K562 (cell line): ENCODE measurements around the gene HAP1. TPM values are rescaled to one million over a fixed set of nuclear protein-coding genes. Genes with fewer than 3 reads are reported as not detected.
A peak's percentile ranks its signal among the peaks of the same experiment; 100 is the strongest.

ENCODE experiments used
- ATAC-seq: fragments of 200-7000 bp; cut with Tn5 transposase; 3 replicates; pipeline ENCODE4 v1.9.1; 2020; ENCODE audit warnings: moderate library complexity
- BruUV-seq: library from RNA; stranded (reverse); fragments of 400-500 nt; replicated peaks from 2 replicates; lab custom pipeline; 2021; lab: Mats Ljungman, UMichigan
- CTCF ChIA-PET: fragments of 300-600 bp; formaldehyde crosslinking; extraction: SDS; loops from one replicate; lab custom pipeline; 2021; ENCODE audit warnings: low intra/inter-chr PET ratio; lab: Yijun Ruan, JAX
- POLR2A ChIA-PET: fragments of 300-600, 350-650 bp; sonication (Branson Sonifier 250); formaldehyde crosslinking; extraction: SDS; loops from one replicate; lab custom pipeline; 2021; ENCODE audit warnings: antibody characterized with exemption, inconsistent platforms; lab: Yijun Ruan, JAX
- DNase-seq, 4 experiments: peaks; one replicate each; pipeline versions ENCODE4 v3.0.0 to v3.0.0-alpha.2; 2011 to 2018; ENCODE audit warnings: low spot score in 3 of 4, mixed read lengths in 3 of 4; ENCODE audit errors: extremely low read depth in 1 of 4
- FAIRE-seq: peaks from 2 replicates; lab custom pipeline; 2011; peaks lifted over from hg19 to GRCh38; lab: Jason Lieb, UNC
- H2AFZ ChIP-seq: 2 replicates; pipeline ENCODE4 v1.6.0; 2011; ENCODE audit warnings: low read depth, low read length, control low read depth, inconsistent platforms
- H3K27ac ChIP-seq: fragments of 200-600 bp; 3 replicates; pipeline ENCODE4 v1.8.0; 2011; ENCODE audit warnings: low read depth, mild to moderate bottlenecking, control low read depth, inconsistent platforms, low read length, moderate library complexity, mixed read lengths; ENCODE audit errors: extremely low read depth
- H3K27me3 ChIP-seq, 2 experiments: fragments of 300-600 bp in 1 of 2; 2 replicates in 1 of 2; 3 replicates in 1 of 2; pipeline versions ENCODE4 v1.6.0 to v1.8.0; 2011; ENCODE audit warnings: inconsistent platforms in 2 of 2, low read length in 2 of 2, mild to moderate bottlenecking in 1 of 2, mixed read lengths in 1 of 2, moderate library complexity in 1 of 2; ENCODE audit not compliant: control insufficient read depth in 2 of 2, insufficient read depth in 2 of 2
- H3K36me3 ChIP-seq: fragments of 300-600 bp; 3 replicates; pipeline ENCODE4 v1.8.0; 2011; ENCODE audit warnings: mild to moderate bottlenecking, low read length, inconsistent platforms; ENCODE audit not compliant: control insufficient read depth, insufficient read depth
- H3K4me1 ChIP-seq, 2 experiments: fragments of 200-600 bp in 1 of 2; replicated peaks in 1 of 2; 2 replicates in 1 of 2; 3 replicates in 1 of 2; pipeline versions ENCODE4 v1.5.1 to v1.8.0; 2011; ENCODE audit warnings: inconsistent platforms in 2 of 2, low read length in 2 of 2, mild to moderate bottlenecking in 1 of 2, mixed read lengths in 1 of 2, moderate library complexity in 1 of 2; ENCODE audit not compliant: control insufficient read depth in 2 of 2, insufficient read depth in 2 of 2
- H3K4me2 ChIP-seq: 2 replicates; pipeline ENCODE4 v1.6.1; 2011; ENCODE audit warnings: low read length, control low read depth, inconsistent platforms, mixed read lengths; ENCODE audit not compliant: insufficient read depth
- H3K4me3 ChIP-seq: fragments of 200-600 bp; sonication (generic), shearing (Covaris generic); 2 replicates; pipeline ENCODE4 v1.5.1; 2016; ENCODE audit warnings: control low read depth, inconsistent platforms
- H3K79me2 ChIP-seq: fragments of 200-600 bp; 3 replicates; pipeline ENCODE4 v1.8.0; 2011; ENCODE audit warnings: low read length, inconsistent platforms; ENCODE audit not compliant: control insufficient read depth, insufficient read depth
- H3K9ac ChIP-seq, 2 experiments: 2 replicates each; pipeline versions ENCODE4 v1.6.0 to v1.6.1; 2011; ENCODE audit warnings: low read depth in 2 of 2, low read length in 2 of 2, control low read depth in 1 of 2, inconsistent platforms in 1 of 2, mild to moderate bottlenecking in 1 of 2, mixed read lengths in 1 of 2; ENCODE audit not compliant: insufficient read depth in 1 of 2
- H3K9me1 ChIP-seq: one replicate; pipeline ENCODE4 v1.6.0; 2011; ENCODE audit warnings: inconsistent platforms, mild to moderate bottlenecking, low read length, moderate library complexity; ENCODE audit not compliant: control insufficient read depth, insufficient read depth
- H3K9me3 ChIP-seq: replicated peaks from 2 replicates; pipeline ENCODE4 v1.5.1; 2011; ENCODE audit warnings: low read depth, low read length, inconsistent platforms; ENCODE audit not compliant: control insufficient read depth, insufficient read depth
- H4K20me1 ChIP-seq: replicated peaks from 2 replicates; pipeline ENCODE4 v1.6.1; 2011; ENCODE audit warnings: low read length, inconsistent platforms, mixed read lengths; ENCODE audit not compliant: control insufficient read depth, insufficient read depth
- FOXK2 ChIP-seq, 2 experiments: fragments of 450-650 bp; IDR thresholded peaks in 1 of 2; conservative IDR thresholded peaks in 1 of 2; 2 replicates each; pipeline ENCODE4 v1.6.1; 2016; ENCODE audit warnings: low read depth in 2 of 2, mild to moderate bottlenecking in 1 of 2
- IFI16 ChIP-seq: fragments of 250-450 bp; sonication (Bioruptor Pico); IDR thresholded peaks from 2 replicates; pipeline ENCODE4 v2.1.2; 2022; ENCODE audit warnings: mild to moderate bottlenecking, inconsistent platforms
- SOX6 ChIP-seq: fragments of 450-650 bp; IDR thresholded peaks from 2 replicates; pipeline ENCODE4 v1.6.1; 2014; ENCODE audit warnings: mild to moderate bottlenecking
- SPI1 ChIP-seq: IDR thresholded peaks from 2 replicates; pipeline ENCODE4 v1.6.1; 2011; ENCODE audit warnings: low read depth, low read length, control low read depth, borderline replicate concordance
- ZNF24 ChIP-seq: fragments of 450-650 bp; IDR thresholded peaks from 2 replicates; pipeline ENCODE4 v1.6.1; 2016
- WGBS: fragments of 100-300 bp; shearing (Covaris generic); methylation state at CpG from one replicate; pipeline ENCODE4 v1.1.6; 2016; ENCODE audit warnings: low coverage, mixed read lengths; ENCODE audit not compliant: insufficient coverage; ENCODE audit errors: missing lambda C conversion rate; 5-methylcytosine and 5-hydroxymethylcytosine counted together
- in situ Hi-C: fragments of 300-500 bp; cut with MboI; formaldehyde crosslinking; loops from 4 replicates; pipeline ENCODE4 v1.15.0; 2018; ENCODE audit warnings: inconsistent platforms, mixed read lengths
- intact Hi-C: fragments of 100-400 bp; cut with micrococcal nuclease; formaldehyde crosslinking; loops from 2 replicates; pipeline ENCODE4 v1.14.2; 2022
- polyA plus RNA-seq, 8 experiments: library from polyadenylated mRNA; depleted of rRNA in 4 of 8; stranded (reverse) in 5 of 8; unstranded in 3 of 8; fragments of >200 nt; fragmentation: Nextera tagmentation in 2 of 8; fragmentation: Illumina TruSeq in 1 of 8; extraction: Ambion mirVana in 2 of 8; extraction: Trizol in 1 of 8; gene quantifications; 2 replicates each; pipeline versions ENCODE4 v1.2.1 to v1.2.3, GENCODE V29; 2011 to 2014; ENCODE audit warnings: inconsistent platforms in 1 of 8, missing spikeins in 1 of 8
- total RNA-seq, 7 experiments: library from RNA; depleted of rRNA in 6 of 7; stranded (reverse); fragments of >200 nt in 6 of 7; fragmentation: Illumina TruSeq in 2 of 7; extraction: Trizol in 2 of 7; gene quantifications; 2 replicates each; pipeline versions ENCODE4 v1.2.1 to v1.2.3, GENCODE V29; 2011 to 2021; ENCODE audit warnings: low replicate concordance in 1 of 7
- TF ChIP-seq, protein P1 (sequence below), 2 experiments: fragments of 450-650 bp; formaldehyde crosslinking in 1 of 2; IDR thresholded peaks; 2 replicates each; pipeline versions ENCODE4 v1.4.0 to v1.6.1; 2014 to 2020; ENCODE audit warnings: mild to moderate bottlenecking in 2 of 2, borderline replicate concordance in 1 of 2, low read depth in 1 of 2
- TF ChIP-seq, protein P2 (sequence below), 3 experiments: IDR thresholded peaks in 2 of 3; conservative IDR thresholded peaks in 1 of 3; 2 replicates each; pipeline ENCODE4 v1.5.1; 2011 to 2012; ENCODE audit warnings: low read length in 3 of 3, mild to moderate bottlenecking in 3 of 3, control low read depth in 2 of 3, improper control_type of control experiment in 1 of 3, inconsistent platforms in 1 of 3, low read depth in 1 of 3, mixed read lengths in 1 of 3, moderate library complexity in 1 of 3; ENCODE audit not compliant: insufficient read depth in 2 of 3
- TF ChIP-seq, protein P3 (sequence below): sonication (generic); formaldehyde crosslinking; IDR thresholded peaks from 2 replicates; pipeline ENCODE4 v1.8.1; 2022; ENCODE audit warnings: missing genetic modification reagents

The HAP1 gene
- total and polyA plus RNA-seq, 9 of the 15 experiments (the other 6 are each of a cell fraction or from before 2014, with no cell fraction given): under 0.01 to 0.09 (median 0.04) TPM; not detected in 6

DNA sequence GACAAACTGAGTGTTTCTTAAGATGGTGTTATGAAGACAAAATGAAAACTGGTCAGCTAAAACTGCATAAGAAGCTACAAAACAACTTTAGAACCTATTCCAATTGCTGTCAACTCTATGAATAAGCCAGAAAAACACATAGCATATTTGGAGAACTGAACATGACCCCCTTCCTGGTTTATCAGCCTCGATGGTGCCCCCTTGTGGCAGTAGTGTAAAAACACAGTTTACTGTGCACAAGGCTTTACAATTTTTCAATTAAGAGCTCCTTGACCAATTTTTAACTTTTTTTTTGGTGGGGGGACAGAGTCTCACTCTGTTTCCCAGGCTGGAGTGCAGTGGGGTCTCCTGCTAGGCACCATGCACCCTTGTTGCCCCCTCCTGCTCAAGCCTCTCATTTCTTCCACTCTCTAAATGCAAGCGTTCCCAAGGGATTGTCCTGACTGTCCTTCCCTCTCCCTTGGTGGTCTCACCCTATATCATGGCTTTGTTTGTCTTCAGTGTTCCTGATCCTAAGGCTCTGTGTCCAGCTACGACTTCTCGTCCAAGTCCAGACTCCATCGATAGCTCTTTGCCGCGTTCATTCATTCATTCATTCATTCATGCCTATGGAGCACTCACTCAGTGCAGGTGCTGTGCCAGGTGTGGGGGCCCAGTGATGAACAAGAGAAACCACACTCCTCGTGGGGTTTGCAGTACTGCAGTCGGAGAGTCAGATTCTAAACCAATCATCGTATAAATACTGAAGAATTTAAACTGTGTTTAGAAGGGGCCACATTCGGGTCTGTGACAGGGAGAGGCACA lies 38.3 kb downstream of the HAP1 start:
- Histone ChIP-seq H3K27ac (no peak overlapping the region), H3K4me2 (no peak overlapping the region), H3K9me1 (no peaks in the 10 kb centered on the region), H3K36me3 (peaks cover 34% of the 10 kb centered on the region), H3K9me3 (no peaks in the 10 kb centered on the region), H3K79me2 (peaks cover 2% of the 10 kb centered on the region), H3K9ac (peak overlapping the region in 1 of 2 experiments; percentile 23; a peak in 1 of 4 replicates), H3K27me3 (no peaks in the 10 kb centered on the region), H4K20me1 (no peaks in the 10 kb centered on the region; the same call in 1 of the 2 replicates), H3K4me1 (peaks cover 6 to 17% of the 10 kb centered on the region in 2 experiments; a peak in 3 of 5 replicates), H3K4me3 (no peak overlapping the region), H2AFZ (peak overlapping the region; percentile 45; the same call in 1 of the 2 replicates)
- DNase-seq (peak; percentile 73 to 93 (median 80)), ATAC-seq (peak; percentile 45), FAIRE-seq (peak; percentile 88)
- in situ Hi-C loops (no loop called here), intact Hi-C loops (no loop called here)
- WGBS: 29% methylated on average over 11 of the region's 11 CpGs
- CTCF ChIA-PET: no interaction called here
- no TSS peak for BruUV-seq
- POLR2A ChIA-PET: interaction anchor here (0.6 to 1.8 kb wide), 7 partner anchors 12 to 134 kb away, joined by 3 to 24 read pairs (median 4); no protein-coding TSS in a partner anchor
- TF ChIP-seq IFI16 (CRISPR knock-in tag): no peak
- TF ChIP-seq, protein P1, sequence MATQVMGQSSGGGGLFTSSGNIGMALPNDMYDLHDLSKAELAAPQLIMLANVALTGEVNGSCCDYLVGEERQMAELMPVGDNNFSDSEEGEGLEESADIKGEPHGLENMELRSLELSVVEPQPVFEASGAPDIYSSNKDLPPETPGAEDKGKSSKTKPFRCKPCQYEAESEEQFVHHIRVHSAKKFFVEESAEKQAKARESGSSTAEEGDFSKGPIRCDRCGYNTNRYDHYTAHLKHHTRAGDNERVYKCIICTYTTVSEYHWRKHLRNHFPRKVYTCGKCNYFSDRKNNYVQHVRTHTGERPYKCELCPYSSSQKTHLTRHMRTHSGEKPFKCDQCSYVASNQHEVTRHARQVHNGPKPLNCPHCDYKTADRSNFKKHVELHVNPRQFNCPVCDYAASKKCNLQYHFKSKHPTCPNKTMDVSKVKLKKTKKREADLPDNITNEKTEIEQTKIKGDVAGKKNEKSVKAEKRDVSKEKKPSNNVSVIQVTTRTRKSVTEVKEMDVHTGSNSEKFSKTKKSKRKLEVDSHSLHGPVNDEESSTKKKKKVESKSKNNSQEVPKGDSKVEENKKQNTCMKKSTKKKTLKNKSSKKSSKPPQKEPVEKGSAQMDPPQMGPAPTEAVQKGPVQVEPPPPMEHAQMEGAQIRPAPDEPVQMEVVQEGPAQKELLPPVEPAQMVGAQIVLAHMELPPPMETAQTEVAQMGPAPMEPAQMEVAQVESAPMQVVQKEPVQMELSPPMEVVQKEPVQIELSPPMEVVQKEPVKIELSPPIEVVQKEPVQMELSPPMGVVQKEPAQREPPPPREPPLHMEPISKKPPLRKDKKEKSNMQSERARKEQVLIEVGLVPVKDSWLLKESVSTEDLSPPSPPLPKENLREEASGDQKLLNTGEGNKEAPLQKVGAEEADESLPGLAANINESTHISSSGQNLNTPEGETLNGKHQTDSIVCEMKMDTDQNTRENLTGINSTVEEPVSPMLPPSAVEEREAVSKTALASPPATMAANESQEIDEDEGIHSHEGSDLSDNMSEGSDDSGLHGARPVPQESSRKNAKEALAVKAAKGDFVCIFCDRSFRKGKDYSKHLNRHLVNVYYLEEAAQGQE (IDR thresholded peaks at IDR 0.05; ENCODE audit: borderline replicate concordance): peak; percentile 45; the same call in 1 of the 2 replicates
- TF ChIP-seq, protein P1 (CRISPR knock-in tag; IDR thresholded peaks at IDR 0.05; ENCODE audit: low read depth): no peak
- 0 out of 4 replicates have a peak, but pooled peaks of 1 of the 2 experiments have one; percentile 25 for TF ChIP-seq FOXK2 (conservative IDR thresholded peaks at IDR 0.05 in 1 of 2, IDR thresholded peaks at IDR 0.05 in 1 of 2; ENCODE audit: low read depth in 2 of 2)
- peak; percentile 94 for TF ChIP-seq ZNF24
- TF ChIP-seq, protein P2, sequence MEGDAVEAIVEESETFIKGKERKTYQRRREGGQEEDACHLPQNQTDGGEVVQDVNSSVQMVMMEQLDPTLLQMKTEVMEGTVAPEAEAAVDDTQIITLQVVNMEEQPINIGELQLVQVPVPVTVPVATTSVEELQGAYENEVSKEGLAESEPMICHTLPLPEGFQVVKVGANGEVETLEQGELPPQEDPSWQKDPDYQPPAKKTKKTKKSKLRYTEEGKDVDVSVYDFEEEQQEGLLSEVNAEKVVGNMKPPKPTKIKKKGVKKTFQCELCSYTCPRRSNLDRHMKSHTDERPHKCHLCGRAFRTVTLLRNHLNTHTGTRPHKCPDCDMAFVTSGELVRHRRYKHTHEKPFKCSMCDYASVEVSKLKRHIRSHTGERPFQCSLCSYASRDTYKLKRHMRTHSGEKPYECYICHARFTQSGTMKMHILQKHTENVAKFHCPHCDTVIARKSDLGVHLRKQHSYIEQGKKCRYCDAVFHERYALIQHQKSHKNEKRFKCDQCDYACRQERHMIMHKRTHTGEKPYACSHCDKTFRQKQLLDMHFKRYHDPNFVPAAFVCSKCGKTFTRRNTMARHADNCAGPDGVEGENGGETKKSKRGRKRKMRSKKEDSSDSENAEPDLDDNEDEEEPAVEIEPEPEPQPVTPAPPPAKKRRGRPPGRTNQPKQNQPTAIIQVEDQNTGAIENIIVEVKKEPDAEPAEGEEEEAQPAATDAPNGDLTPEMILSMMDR (IDR thresholded peaks at IDR 0.05 in 2 of 3, conservative IDR thresholded peaks at IDR 0.05 in 1 of 3; ENCODE audit: insufficient read depth in 2 of 3, low read depth in 1 of 3, low read length in 3 of 3): peak; percentile 78 to 87 (median 78)
- no peak for TF ChIP-seq SOX6
- TF ChIP-seq, protein P3, sequence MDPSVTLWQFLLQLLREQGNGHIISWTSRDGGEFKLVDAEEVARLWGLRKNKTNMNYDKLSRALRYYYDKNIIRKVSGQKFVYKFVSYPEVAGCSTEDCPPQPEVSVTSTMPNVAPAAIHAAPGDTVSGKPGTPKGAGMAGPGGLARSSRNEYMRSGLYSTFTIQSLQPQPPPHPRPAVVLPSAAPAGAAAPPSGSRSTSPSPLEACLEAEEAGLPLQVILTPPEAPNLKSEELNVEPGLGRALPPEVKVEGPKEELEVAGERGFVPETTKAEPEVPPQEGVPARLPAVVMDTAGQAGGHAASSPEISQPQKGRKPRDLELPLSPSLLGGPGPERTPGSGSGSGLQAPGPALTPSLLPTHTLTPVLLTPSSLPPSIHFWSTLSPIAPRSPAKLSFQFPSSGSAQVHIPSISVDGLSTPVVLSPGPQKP (CRISPR knock-in tag): no peak
- peak; percentile 20; the same call in 1 of the 2 replicates for TF ChIP-seq SPI1
